GM12878 (cell line): ENCODE measurements around the gene ESYT3. TPM values are rescaled to one million over a fixed set of nuclear protein-coding genes. Genes with fewer than 3 reads are reported as not detected.

Source experiments
- ATAC-seq: fragments of 200-7000 bp; cut with Tn5 transposase; 3 replicates; pipeline ENCODE4 v1.9.1; 2020; ENCODE audit warnings: mild to moderate bottlenecking, moderate library complexity
- BruUV-seq: library from RNA; stranded (reverse); fragments of 400-500 nt; replicated peaks from 2 replicates; lab custom pipeline; 2021; lab: Mats Ljungman, UMichigan
- CTCF ChIA-PET: fragments of 300-600 bp; sonication (Branson Sonifier 250); formaldehyde crosslinking; extraction: SDS; loops from one replicate; lab custom pipeline; 2021; ENCODE audit warnings: inconsistent platforms; lab: Yijun Ruan, JAX
- POLR2A ChIA-PET: fragments of 350-600 bp; formaldehyde crosslinking; extraction: SDS; loops from one replicate; lab custom pipeline; 2021; ENCODE audit warnings: inconsistent platforms; lab: Charles Lee
- RAD21 ChIA-PET: fragments of 300-600 bp; sonication (Branson Sonifier 250); formaldehyde crosslinking; loops from one replicate; lab custom pipeline; 2023; ENCODE audit warnings: antibody characterized with exemption; ENCODE audit not compliant: unreplicated experiment; lab: Charles Lee
- SMC1A ChIA-PET: fragments of 300-600 bp; sonication (Branson Sonifier 250); formaldehyde crosslinking; loops from one replicate; lab custom pipeline; 2023; ENCODE audit not compliant: unreplicated experiment, uncharacterized antibody; lab: Charles Lee
- DNase-seq: peaks from one replicate; pipeline ENCODE4 v3.0.0-alpha.2; 2011; ENCODE audit warnings: low read depth, low spot score
- FAIRE-seq: peaks from 3 replicates; lab custom pipeline; 2011; peaks lifted over from hg19 to GRCh38; lab: Jason Lieb, UNC
- H2AFZ ChIP-seq: 2 replicates; pipeline ENCODE4 v1.6.0; 2011; ENCODE audit warnings: low read depth, low read length, control low read depth; ENCODE audit not compliant: control insufficient read depth
- H3K27ac ChIP-seq: 2 replicates; pipeline ENCODE4 v1.5.1; 2011; ENCODE audit warnings: control low read depth; ENCODE audit not compliant: control insufficient read depth, insufficient read depth
- H3K27me3 ChIP-seq, 2 experiments: replicated peaks in 1 of 2; 2 replicates each; pipeline versions ENCODE4 v1.6.0 to v1.6.1; 2011; ENCODE audit warnings: low read length in 1 of 2; ENCODE audit not compliant: control insufficient read depth in 2 of 2, insufficient read depth in 2 of 2
- H3K36me3 ChIP-seq, 2 experiments: 2 replicates each; pipeline ENCODE4 v1.5.1; 2011; ENCODE audit warnings: low read length in 1 of 2; ENCODE audit not compliant: control insufficient read depth in 2 of 2, insufficient read depth in 2 of 2
- H3K4me1 ChIP-seq: 2 replicates; pipeline ENCODE4 v1.6.1; 2011; ENCODE audit warnings: mild to moderate bottlenecking, low read length, moderate library complexity, mixed read lengths; ENCODE audit not compliant: control insufficient read depth, insufficient read depth
- H3K4me2 ChIP-seq: 2 replicates; pipeline ENCODE4 v1.6.0; 2011; ENCODE audit warnings: control low read depth; ENCODE audit not compliant: control insufficient read depth, insufficient read depth
- H3K4me3 ChIP-seq: fragments of 200-600 bp; sonication (generic); 2 replicates; pipeline ENCODE4 v1.5.1; 2016
- H3K79me2 ChIP-seq: 2 replicates; pipeline ENCODE4 v1.6.0; 2011; ENCODE audit warnings: low read length; ENCODE audit not compliant: control insufficient read depth, insufficient read depth
- H3K9ac ChIP-seq: 2 replicates; pipeline ENCODE4 v1.8.0; 2011; ENCODE audit warnings: low read length, control low read depth, mixed read lengths; ENCODE audit not compliant: control insufficient read depth, insufficient read depth
- H3K9me3 ChIP-seq: replicated peaks from 3 replicates; pipeline ENCODE4 v1.5.1; 2011; ENCODE audit warnings: mild to moderate bottlenecking, low read length; ENCODE audit not compliant: control insufficient read depth, insufficient read depth
- H4K20me1 ChIP-seq: 2 replicates; pipeline ENCODE4 v1.6.0; 2011; ENCODE audit not compliant: control insufficient read depth, insufficient read depth
- HDGF ChIP-seq: fragments of 450-650 bp; IDR thresholded peaks from 2 replicates; pipeline ENCODE4 v1.6.1; 2016; ENCODE audit warnings: antibody characterized with exemption
- IKZF1 ChIP-seq: fragments of 450-650 bp; conservative IDR thresholded peaks from 2 replicates; pipeline ENCODE4 v1.6.1; 2017; ENCODE audit warnings: antibody characterized with exemption, mild to moderate bottlenecking
- KLF5 ChIP-seq: fragments of 450-650 bp; IDR thresholded peaks from 2 replicates; pipeline ENCODE4 v1.6.1; 2014; ENCODE audit warnings: mild to moderate bottlenecking; ENCODE audit not compliant: partially characterized antibody
- SREBF1 ChIP-seq: IDR thresholded peaks from 2 replicates; pipeline ENCODE4 v1.6.1; 2012; ENCODE audit warnings: mild to moderate bottlenecking, low read length
- WGBS: methylation state at CpG from one replicate; pipeline ENCODE4 v1.1.6; 2016; ENCODE audit warnings: low lambda C conversion rate; ENCODE audit not compliant: insufficient replicate concordance, insufficient coverage; ENCODE audit errors: missing lambda C conversion rate; 5-methylcytosine and 5-hydroxymethylcytosine counted together
- in situ Hi-C: fragments of 300-500 bp; cut with MboI; formaldehyde crosslinking; loops from 9 replicates; pipeline ENCODE4 v1.14.3; 2018; ENCODE audit warnings: mixed read lengths
- intact Hi-C: fragments of 100-400 bp; cut with micrococcal nuclease; formaldehyde crosslinking; loops from one replicate; pipeline ENCODE4 v1.14.2; 2022; ENCODE audit not compliant: unreplicated experiment
- polyA plus RNA-seq, 11 experiments: library from polyadenylated mRNA; depleted of rRNA in 4 of 11; unstranded in 6 of 11; stranded (reverse) in 5 of 11; fragments of >200 nt; fragmentation: Nextera tagmentation in 4 of 11; fragmentation: Illumina TruSeq in 1 of 11; extraction: Ambion mirVana in 4 of 11; extraction: Trizol in 1 of 11; gene quantifications; 1 replicate in 1 of 11; 2 replicates in 10 of 11; pipeline versions ENCODE4 v1.2.1 to v1.2.3, GENCODE V29; 2011 to 2016; ENCODE audit warnings: inconsistent platforms in 2 of 11, missing spikeins in 2 of 11, low read depth in 1 of 11
- total RNA-seq, 4 experiments: library from RNA; depleted of rRNA in 3 of 4; stranded (reverse); fragments of >200 nt in 3 of 4; fragmentation: Illumina TruSeq in 1 of 4; extraction: Trizol in 1 of 4; gene quantifications; 2 replicates each; pipeline versions ENCODE4 v1.2.1 to v1.2.3, GENCODE V29; 2013 to 2021
- TF ChIP-seq, protein P1 (sequence below): fragments of 150-350 bp; IDR thresholded peaks from 2 replicates; pipeline ENCODE4 v1.6.1; 2016; ENCODE audit warnings: low read depth, low read length

Gene ESYT3
- total and polyA plus RNA-seq, 10 of the 15 experiments (the other 5 are each of a cell fraction or from before 2014, with no cell fraction given): not detected

DNA sequence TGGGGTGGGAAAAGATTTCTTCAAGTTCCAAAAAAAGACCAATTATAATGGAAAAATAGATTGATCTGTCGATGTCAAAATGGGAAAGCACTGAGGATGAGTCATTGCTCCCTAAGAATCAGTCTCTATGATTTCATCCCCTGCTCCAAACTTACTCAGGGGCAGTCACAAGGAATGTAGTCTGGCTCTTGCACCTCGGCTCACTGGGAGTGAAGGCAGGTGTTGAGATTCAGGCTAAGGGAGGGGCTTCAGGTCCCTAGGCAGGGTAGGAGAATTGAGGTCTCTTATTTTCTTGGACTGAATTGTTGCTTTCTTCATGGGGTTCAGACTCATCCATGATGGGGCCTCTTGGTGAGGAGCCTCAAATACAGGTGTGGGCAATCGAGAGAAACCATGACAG is 14.2 kb downstream of the ESYT3 start:
- H4K20me1 ChIP-seq: no peaks in the 10 kb centered on the region
- POLR2A ChIA-PET: interaction anchor here (0.5 kb wide), 1 partner anchor 478 kb away, joined by 3 read pairs; no protein-coding TSS in a partner anchor
- TF ChIP-seq SREBF1 (no peak), HDGF (no peak), KLF5 (no peak), IKZF1 (no peak)
- TF ChIP-seq, protein P1, sequence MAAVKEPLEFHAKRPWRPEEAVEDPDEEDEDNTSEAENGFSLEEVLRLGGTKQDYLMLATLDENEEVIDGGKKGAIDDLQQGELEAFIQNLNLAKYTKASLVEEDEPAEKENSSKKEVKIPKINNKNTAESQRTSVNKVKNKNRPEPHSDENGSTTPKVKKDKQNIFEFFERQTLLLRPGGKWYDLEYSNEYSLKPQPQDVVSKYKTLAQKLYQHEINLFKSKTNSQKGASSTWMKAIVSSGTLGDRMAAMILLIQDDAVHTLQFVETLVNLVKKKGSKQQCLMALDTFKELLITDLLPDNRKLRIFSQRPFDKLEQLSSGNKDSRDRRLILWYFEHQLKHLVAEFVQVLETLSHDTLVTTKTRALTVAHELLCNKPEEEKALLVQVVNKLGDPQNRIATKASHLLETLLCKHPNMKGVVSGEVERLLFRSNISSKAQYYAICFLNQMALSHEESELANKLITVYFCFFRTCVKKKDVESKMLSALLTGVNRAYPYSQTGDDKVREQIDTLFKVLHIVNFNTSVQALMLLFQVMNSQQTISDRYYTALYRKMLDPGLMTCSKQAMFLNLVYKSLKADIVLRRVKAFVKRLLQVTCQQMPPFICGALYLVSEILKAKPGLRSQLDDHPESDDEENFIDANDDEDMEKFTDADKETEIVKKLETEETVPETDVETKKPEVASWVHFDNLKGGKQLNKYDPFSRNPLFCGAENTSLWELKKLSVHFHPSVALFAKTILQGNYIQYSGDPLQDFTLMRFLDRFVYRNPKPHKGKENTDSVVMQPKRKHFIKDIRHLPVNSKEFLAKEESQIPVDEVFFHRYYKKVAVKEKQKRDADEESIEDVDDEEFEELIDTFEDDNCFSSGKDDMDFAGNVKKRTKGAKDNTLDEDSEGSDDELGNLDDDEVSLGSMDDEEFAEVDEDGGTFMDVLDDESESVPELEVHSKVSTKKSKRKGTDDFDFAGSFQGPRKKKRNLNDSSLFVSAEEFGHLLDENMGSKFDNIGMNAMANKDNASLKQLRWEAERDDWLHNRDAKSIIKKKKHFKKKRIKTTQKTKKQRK: no peak
- TF ChIP-seq, all 136 proteins: peak for 0
- FAIRE-seq (no peak), ATAC-seq (no peak), DNase-seq (no peak)
- SMC1A ChIA-PET: interaction anchor here (0.5 kb wide), 1 partner anchor 237 kb away, joined by 3 read pairs; no protein-coding TSS in a partner anchor
- WGBS: 0% methylated on average over 3 of the region's 3 CpGs
- no TSS peak for BruUV-seq
- Histone ChIP-seq H2AFZ (no peak overlapping the region), H3K79me2 (no peaks in the 10 kb centered on the region), H3K4me1 (no peaks in the 10 kb centered on the region), H3K9me3 (no peaks in the 10 kb centered on the region), H3K27ac (no peak overlapping the region), H3K9ac (no peak overlapping the region), H3K4me3 (no peak overlapping the region), H3K36me3 (no peaks in the 10 kb centered on the region), H3K27me3 (peaks cover 0 to 2% of the 10 kb centered on the region in 2 experiments), H3K4me2 (no peak overlapping the region)
- intact Hi-C loops (no loop called here), in situ Hi-C loops (no loop called here)
- RAD21 ChIA-PET: no interaction called here
- CTCF ChIA-PET: no interaction called here
